BJ (cell line): Measurements from ENCODE around the gene GALNT11. TPM values are rescaled to one million over a fixed set of nuclear protein-coding genes. Genes with fewer than 3 reads are reported as not detected.

ENCODE experiments used
- polyA plus RNA-seq: library from polyadenylated mRNA; depleted of rRNA; stranded (reverse); fragments of >200 nt; gene quantifications from 2 replicates; pipeline ENCODE4 v1.2.3, GENCODE V29; 2011; rRNA removed
- small RNA-seq: library from RNA; depleted of rRNA; stranded (forward); fragments of <200 nt; gene quantifications from one replicate; pipeline ENCODE3, GENCODE V24; 2012; ENCODE audit warnings: low replicate concordance, low read depth; ENCODE audit not compliant: insufficient read length

The GALNT11 gene
- polyA plus RNA-seq, 1 experiment, result 18.7 TPM

Small RNA genes within 50 kb of the gene (small RNA-seq; reads per million reads assigned to genes)
- gene RF00017, result not detected

Other genes with a start within 250 kb of the GALNT11 start
- gene PRKAG2, start 148.6 kb upstream of the GALNT11 start, polyA plus RNA-seq, result 11.3 and 21.0 TPM in 2 replicates
- gene GALNTL5, start 69.2 kb upstream of the GALNT11 start, polyA plus RNA-seq, result not detected in 2 replicates